Measurements from ENCODE around the gene FBXO11.

Gene FBXO11

DNA sequence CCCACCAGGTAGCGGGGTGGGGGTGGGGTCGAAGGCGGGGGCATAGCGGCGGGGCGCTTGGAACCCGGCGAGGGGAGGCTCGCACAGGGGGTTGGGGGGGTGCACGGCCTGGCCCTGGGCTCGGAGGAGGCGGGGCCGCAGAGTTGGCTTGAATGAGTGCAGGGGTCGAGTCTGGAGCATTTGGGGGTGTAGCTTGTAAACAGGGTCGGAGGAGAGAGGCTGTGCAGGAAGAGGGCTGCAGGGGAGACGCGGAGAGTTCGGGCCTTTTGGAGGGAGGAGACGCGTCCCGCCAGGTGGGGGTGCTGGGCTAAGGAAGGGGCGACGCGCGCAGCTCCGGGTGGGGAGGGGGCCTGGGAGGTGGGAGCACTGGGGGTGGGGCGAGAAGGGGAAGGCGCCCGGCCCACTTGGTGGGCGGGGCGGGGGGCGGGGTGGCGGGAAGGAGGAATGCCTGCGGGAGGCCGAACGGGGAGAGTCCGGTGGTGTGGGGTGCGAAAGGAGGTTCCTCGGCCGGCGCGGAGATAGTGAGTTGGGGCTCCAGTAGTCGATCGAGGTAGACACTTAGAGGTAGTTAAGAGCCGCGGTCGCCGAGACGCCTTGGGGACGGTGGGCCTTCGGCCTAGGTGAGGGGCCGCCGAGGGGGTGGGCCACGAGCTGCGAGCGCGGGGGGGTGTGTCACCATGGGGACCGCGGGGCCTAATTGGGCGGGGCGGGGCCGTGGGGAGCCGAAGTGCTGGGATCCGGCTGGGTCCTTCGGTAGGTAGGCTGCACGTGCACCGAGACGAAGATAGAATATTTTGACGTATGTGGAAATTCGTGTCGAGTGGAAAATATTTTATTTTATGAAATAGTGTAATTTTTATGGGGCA, 122.6 kb downstream of the FBXO11 start:
- DNase-seq = peak; percentile 81

- DNase-seq = peak; percentile 94
These were observed 123.4 kb downstream of the FBXO11 start, which contains the start of gene MSH6 for GRCh38 chr2:47782671-47783485. Gene MSH6, plus strand, starts transcription at chr2:47783145. Its CDS starts 89 bp downstream, at chr2:47783234.

DNA sequence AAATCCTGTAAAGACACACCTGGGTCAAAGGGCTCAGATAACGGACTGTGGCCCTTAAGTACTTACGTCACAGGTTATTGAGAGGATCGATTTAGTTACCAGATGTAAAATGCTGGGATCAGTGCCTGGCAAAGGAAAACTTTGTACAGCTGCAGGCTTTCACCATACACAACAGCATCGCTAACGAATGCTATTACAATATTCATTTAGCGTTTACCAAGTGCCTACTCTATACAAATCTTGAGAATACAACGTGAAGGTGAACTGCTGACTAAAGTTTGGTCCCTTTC, 124.0 kb downstream of the FBXO11 start:
- DNase-seq = no peak

DNA sequence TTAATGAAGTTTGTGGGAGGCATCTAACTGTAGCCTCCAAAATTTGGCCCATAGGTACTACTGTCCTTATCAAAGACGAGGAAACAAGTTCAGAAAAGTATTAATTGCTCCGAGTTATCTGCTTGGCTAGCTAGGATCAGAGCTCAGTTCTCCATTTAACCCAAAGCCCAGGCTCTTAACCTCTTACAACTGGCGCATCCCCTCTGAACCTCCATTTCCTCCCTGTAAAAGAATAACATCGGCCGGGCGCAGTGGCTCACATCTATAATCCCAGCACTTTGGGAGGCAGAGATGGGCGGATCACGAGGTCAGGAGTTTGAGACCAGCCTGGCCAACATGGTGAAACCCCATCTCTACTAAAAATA, 126.9 kb downstream of the FBXO11 start:
- DNase-seq = no peak

DNA sequence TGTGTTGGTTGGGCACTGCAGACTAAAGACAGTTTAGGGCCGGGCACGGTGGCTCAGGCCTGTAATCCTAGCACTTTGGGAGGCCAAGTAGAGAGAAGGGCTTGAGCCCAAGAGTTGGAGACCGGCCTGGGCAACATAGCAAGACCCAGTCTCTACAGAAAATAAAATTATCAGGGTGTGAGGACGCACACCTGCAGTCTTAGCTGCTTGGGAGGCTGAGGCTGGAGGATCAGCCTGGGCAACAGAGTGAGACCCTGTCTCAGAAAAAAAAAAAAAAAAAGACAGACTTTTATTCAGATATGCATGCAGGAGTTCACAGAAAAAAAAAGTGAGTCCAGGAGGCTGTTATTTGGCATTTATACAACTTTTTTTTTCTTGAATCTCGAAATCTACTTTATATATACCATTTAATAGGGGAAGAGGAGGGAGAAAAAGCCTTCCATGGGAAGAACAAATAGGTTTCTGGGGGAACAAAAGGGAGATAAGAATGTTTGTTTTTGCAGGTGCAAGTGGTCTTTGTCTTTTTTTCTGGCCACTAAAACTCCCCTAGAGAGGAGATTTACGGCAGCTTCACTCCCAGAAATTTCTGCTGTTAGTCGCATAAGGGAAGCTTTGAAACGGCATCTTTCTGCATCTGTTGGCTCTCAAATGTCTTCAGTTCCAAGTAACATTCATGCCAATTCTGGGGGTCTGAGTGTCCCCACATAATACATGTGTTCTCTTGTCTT, 127.4 kb downstream of the FBXO11 start:
- no peak for DNase-seq

DNA sequence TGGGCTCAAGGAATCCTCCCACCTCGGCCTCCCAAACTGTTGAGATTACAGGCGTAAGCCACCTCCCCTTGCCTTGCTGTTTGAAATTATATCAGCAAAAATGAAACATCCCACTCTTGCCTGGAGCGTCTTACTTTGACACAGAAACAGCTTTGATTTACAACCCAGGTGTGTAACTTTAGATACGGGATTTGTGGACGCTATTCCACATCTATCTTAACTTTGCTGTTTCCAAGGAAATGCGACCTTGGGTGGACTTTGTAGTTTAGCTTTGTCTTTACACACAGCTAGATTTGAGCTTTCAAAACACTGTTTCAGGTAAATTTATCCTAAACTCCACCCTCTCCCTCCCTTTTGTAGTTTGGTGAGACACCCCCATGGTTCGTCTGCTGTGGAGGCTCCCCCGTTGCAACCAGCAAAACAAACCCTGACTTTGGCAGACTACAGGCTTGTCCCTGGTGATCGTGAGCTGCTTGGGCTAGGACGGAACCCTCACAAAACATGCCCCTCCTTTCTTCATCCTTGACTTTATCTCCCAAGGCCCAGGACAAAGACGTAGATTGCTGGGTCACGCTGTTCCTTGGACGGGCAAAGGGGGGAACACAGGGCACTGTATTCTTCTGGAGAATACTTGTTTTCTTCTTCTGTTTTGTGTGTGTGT, 128.9 kb downstream of the FBXO11 start:
- no peak for DNase-seq

- DNase-seq = no peak
These were observed 131.7 kb downstream of the FBXO11 start for GRCh38 chr2:47774567-47774966.

DNA sequence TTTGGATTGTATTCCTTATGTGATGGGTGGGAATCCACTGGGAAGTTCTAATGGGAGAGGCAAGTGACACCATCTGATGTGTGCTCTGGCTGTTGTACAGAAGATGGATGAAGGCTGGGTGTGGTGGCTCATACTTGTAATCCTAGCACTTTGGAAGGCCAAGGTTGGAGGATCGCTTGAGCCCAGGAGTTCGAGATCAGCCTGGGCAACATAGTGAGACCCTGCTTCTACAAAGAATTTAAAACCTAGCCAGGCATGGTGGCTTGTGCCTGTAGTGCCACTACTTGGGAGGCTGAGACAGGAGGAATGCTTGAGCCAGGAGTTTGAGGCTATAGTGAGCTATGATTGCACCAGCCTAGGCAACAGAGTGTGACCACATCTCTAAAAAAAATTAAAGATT, 134.0 kb downstream of the FBXO11 start:
- DNase-seq = no peak

GRCh38 chr2:47771211-47771610, 135.1 kb downstream of the FBXO11 start:
- DNase-seq = no peak

GRCh38 chr2:47769318-47769717, 137.0 kb downstream of the FBXO11 start:
- DNase-seq = no peak

- DNase-seq = peak; percentile 93
These were observed 138.3 kb downstream of the FBXO11 start for GRCh38 chr2:47767880-47768609.

GRCh38 chr2:47767497-47767844, 138.8 kb downstream of the FBXO11 start:
- DNase-seq = no peak

GRCh38 chr2:47751856-47752414, 154.4 kb downstream of the FBXO11 start:
- no peak for DNase-seq

- no peak for DNase-seq
These were observed 158.4 kb downstream of the FBXO11 start for GRCh38 chr2:47747878-47748277.

- no peak for DNase-seq
These were observed 162.2 kb downstream of the FBXO11 start for GRCh38 chr2:47744074-47744473.

GRCh38 chr2:47741637-47742036, 164.7 kb downstream of the FBXO11 start:
- DNase-seq = no peak

GRCh38 chr2:47741101-47741500, 165.2 kb downstream of the FBXO11 start:
- DNase-seq = no peak

Data from activated CD8-positive, alpha-beta memory T cell treated with anti-CD3 and anti-CD28 coated beads for 24 hours (primary cell).